Kidney (tissue), 14 donors: Measurements from ENCODE around the gene MSTO1. TPM values are rescaled to one million over a fixed set of nuclear protein-coding genes. Genes with fewer than 3 reads are reported as not detected.
"Not testable (repeated sequence)": the region's sequence is repeated elsewhere in the genome, so short reads cannot be mapped to it uniquely, and the experiment has no call there.

Experiments used
- DNase-seq, 5 donors: peaks; one replicate each; pipeline ENCODE4 v3.0.0-alpha.2; 2013 to 2020
- FAIRE-seq: peaks from 2 replicates; lab custom pipeline; 2012; peaks lifted over from hg19 to GRCh38; lab: Jason Lieb, UNC
- H3K27ac ChIP-seq, 2 donors: one replicate each; pipeline ENCODE4 v1.7.0; 2013; ENCODE audit warnings: low read depth in 2 of 2, low read length in 2 of 2, inconsistent platforms in 1 of 2
- H3K27me3 ChIP-seq: one replicate; pipeline ENCODE4 v1.7.1; 2013; ENCODE audit warnings: low read length, inconsistent platforms; ENCODE audit not compliant: control insufficient read depth, insufficient read depth
- H3K36me3 ChIP-seq, 3 donors: one replicate each; pipeline versions ENCODE4 v1.7.0 to v1.7.1; 2013; ENCODE audit warnings: low read length in 3 of 3, control low read depth in 1 of 3, inconsistent platforms in 1 of 3; ENCODE audit not compliant: insufficient read depth in 3 of 3, control insufficient read depth in 2 of 3
- H3K4me1 ChIP-seq, 3 donors: one replicate each; pipeline versions ENCODE4 v1.7.0 to v1.7.1; 2013; ENCODE audit warnings: low read length in 3 of 3, inconsistent platforms in 1 of 3, low read depth in 1 of 3; ENCODE audit not compliant: control insufficient read depth in 2 of 3, insufficient read depth in 2 of 3
- H3K4me3 ChIP-seq, 3 donors: one replicate each; pipeline versions ENCODE4 v1.7.0 to v1.8.1; 2013; ENCODE audit warnings: low read length in 3 of 3, control low read depth in 1 of 3, inconsistent platforms in 1 of 3
- H3K9ac ChIP-seq, 3 donors: one replicate each; pipeline versions ENCODE4 v1.7.0 to v1.7.1; 2013; ENCODE audit warnings: low read length in 3 of 3, control low read depth in 1 of 3, inconsistent platforms in 1 of 3
- H3K9me3 ChIP-seq, 3 donors: one replicate each; pipeline versions ENCODE4 v1.7.0 to v1.7.1; 2013; ENCODE audit warnings: low read length in 3 of 3, control low read depth in 1 of 3, inconsistent platforms in 1 of 3; ENCODE audit not compliant: control insufficient read depth in 2 of 3, insufficient read depth in 1 of 3
- intact Hi-C: fragments of 100-400 bp; cut with DNase I; formaldehyde crosslinking; loops from one replicate; pipeline ENCODE4 v1.11.1; 2022
- polyA plus RNA-seq: library from polyadenylated mRNA; stranded (reverse); fragments of 350-450 nt; fragmentation: Illumina TruSeq; extraction: RNeasy Lipid Tissue Mini Kit (QIAGEN cat#74804); gene quantifications from one replicate; pipeline ENCODE4 v1.2.3, GENCODE V29; 2014; ENCODE audit warnings: low read depth, low replicate concordance; ENCODE audit not compliant: insufficient read depth
- total RNA-seq: library from RNA; stranded (reverse); fragmentation: NEBNext Ultra II Directional; extraction: Animal tissue kit (Norgen Biotek cat#: 25700); gene quantifications from one replicate; pipeline ENCODE4 v1.2.1, GENCODE V29; 2021
- TF ChIP-seq, protein P1 (sequence below): IDR thresholded peaks from 3 replicates; pipeline ENCODE4 v1.5.1; 2012; ENCODE audit warnings: mild to moderate bottlenecking, moderate library complexity, borderline replicate concordance; ENCODE audit not compliant: insufficient read depth; ENCODE audit errors: extremely low read depth
- donor health status: control.
- donor health status: control.
- donor health status: control.
- donor health status: control.
- donor health status: control.
- donor health status: DM: yes; HTN: yes; CAD: no.
- donor health status: Normal renal cell carcinoma (clear cell type).

MSTO1 gene
- total and polyA plus RNA-seq, 2 donors from 2014 or later, result 25.3 to 54.0 TPM

DNA sequence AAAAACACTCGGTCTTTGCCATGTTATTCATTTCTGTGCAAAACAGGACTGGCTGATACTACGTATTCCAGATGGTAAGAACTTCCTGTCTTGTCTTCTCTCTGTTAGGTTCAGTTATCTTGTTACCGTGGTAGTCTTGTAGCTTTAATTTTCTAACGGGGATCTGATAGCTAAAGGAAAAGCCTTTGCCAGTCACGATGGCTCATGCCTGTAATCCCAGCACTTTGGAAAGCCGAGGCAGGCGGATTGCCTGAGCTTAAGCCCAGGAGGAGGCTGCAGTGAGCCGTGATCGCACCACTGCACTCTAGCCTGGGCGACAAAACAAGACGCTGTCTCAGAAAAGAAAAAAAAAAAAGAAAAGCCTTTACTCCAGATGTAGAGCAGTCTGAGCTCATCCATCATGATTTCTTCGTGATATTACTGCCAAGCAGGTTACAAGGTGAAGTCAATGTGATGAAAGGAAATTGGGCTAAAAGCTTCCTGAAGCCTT lies 11.1 kb upstream of the MSTO1 start:
- H3K9ac ChIP-seq, result peak overlapping the region in 1 of 3 donors; percentile 36
- intact Hi-C loops, result no loop called here
- peak in 3 of 5 donors; percentile 40 to 57 (median 53) for DNase-seq

GRCh38 chr1:155599828-155600572 lies 10.0 kb upstream of the MSTO1 start:
- H3K9me3 ChIP-seq, H3K27ac ChIP-seq, H3K9ac ChIP-seq, H3K27me3 ChIP-seq, H3K4me1 ChIP-seq, intact Hi-C loops, H3K4me3 ChIP-seq, FAIRE-seq, H3K36me3 ChIP-seq, DNase-seq: not testable (repeated sequence)

More for the DNA sequence above, 11.1 kb upstream of the MSTO1 start:
- no peaks in the 10 kb centered on the region for H3K36me3 ChIP-seq
- no peaks in the 10 kb centered on the region for H3K27me3 ChIP-seq
- H3K4me3 ChIP-seq, result peak overlapping the region in 1 of 3 donors; percentile 19
- no peak for FAIRE-seq
- no peak overlapping the region for H3K27ac ChIP-seq
- TF ChIP-seq, protein P1, sequence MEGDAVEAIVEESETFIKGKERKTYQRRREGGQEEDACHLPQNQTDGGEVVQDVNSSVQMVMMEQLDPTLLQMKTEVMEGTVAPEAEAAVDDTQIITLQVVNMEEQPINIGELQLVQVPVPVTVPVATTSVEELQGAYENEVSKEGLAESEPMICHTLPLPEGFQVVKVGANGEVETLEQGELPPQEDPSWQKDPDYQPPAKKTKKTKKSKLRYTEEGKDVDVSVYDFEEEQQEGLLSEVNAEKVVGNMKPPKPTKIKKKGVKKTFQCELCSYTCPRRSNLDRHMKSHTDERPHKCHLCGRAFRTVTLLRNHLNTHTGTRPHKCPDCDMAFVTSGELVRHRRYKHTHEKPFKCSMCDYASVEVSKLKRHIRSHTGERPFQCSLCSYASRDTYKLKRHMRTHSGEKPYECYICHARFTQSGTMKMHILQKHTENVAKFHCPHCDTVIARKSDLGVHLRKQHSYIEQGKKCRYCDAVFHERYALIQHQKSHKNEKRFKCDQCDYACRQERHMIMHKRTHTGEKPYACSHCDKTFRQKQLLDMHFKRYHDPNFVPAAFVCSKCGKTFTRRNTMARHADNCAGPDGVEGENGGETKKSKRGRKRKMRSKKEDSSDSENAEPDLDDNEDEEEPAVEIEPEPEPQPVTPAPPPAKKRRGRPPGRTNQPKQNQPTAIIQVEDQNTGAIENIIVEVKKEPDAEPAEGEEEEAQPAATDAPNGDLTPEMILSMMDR, result no peak
- no peaks in the 10 kb centered on the region for H3K9me3 ChIP-seq
- H3K4me1 ChIP-seq, result no peaks in the 10 kb centered on the region

GRCh38 chr1:155607708-155608107 lies 2.3 kb upstream of the MSTO1 start:
- peaks cover 0 to 6% (median 1%) of the 10 kb centered on the region in 3 donors for H3K36me3 ChIP-seq
- H3K9ac ChIP-seq, result no peak overlapping the region
- H3K4me1 ChIP-seq, result no peaks in the 10 kb centered on the region
- no peak overlapping the region for H3K4me3 ChIP-seq
- no peaks in the 10 kb centered on the region for H3K27me3 ChIP-seq
- DNase-seq (no peak), FAIRE-seq (no peak)
- no peaks in the 10 kb centered on the region for H3K9me3 ChIP-seq
- TF ChIP-seq, protein P1, result no peak
- intact Hi-C loops, result no loop called here
- no peak overlapping the region for H3K27ac ChIP-seq

- Histone ChIP-seq H3K27me3 (no peaks in the 10 kb centered on the region), H3K9me3 (no peaks in the 10 kb centered on the region), H3K27ac (no peak overlapping the region), H3K36me3 (peaks cover 0 to 10% (median 2%) of the 10 kb centered on the region in 3 donors), H3K4me1 (no peaks in the 10 kb centered on the region), H3K4me3 (no peak overlapping the region), H3K9ac (no peak overlapping the region)
- DNase-seq (peak in 1 of 5 donors; percentile 52), FAIRE-seq (no peak)
- TF ChIP-seq, protein P1, result no peak
- intact Hi-C loops, result no loop called here
Observed at GRCh38 chr1:155608888-155609225, 1.2 kb upstream of the MSTO1 start.

DNA sequence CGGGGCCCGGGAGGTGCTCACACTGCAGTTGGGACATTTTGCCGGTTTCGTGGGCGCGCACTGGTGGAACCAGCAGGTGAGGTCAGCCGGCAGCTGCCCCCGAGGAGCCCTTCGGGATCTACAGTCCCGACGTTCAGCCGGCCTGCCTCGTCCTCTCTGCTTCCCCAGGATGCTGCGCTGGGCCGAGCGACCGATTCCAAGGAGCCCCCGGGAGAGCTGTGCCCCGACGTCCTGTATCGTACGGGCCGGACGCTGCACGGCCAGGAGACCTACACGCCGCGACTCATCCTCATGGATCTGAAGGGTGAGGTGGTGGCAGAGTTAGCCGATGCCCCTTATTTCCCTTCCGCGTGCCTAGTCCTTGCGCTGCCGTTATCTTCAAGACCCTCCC lies 234 bp downstream of the MSTO1 start:
- FAIRE-seq, H3K27me3 ChIP-seq, intact Hi-C loops, H3K9me3 ChIP-seq, H3K27ac ChIP-seq, H3K4me1 ChIP-seq, DNase-seq, H3K9ac ChIP-seq: not testable (repeated sequence)
- peaks cover 0 to 10% (median 2%) of the 10 kb centered on the region in 3 donors for H3K36me3 ChIP-seq
- peak overlapping the region in 2 of 3 donors; percentile 44 to 84 for H3K4me3 ChIP-seq

- H3K27me3 ChIP-seq, intact Hi-C loops, FAIRE-seq, H3K27ac ChIP-seq, H3K9me3 ChIP-seq, H3K9ac ChIP-seq, H3K4me3 ChIP-seq, DNase-seq, H3K4me1 ChIP-seq: not testable (repeated sequence)
- H3K36me3 ChIP-seq, result peaks cover 0 to 10% (median 2%) of the 10 kb centered on the region in 3 donors
Observed at GRCh38 chr1:155613226-155613625, 3.2 kb downstream of the MSTO1 start.
